GM18499 (cell line): ENCODE results near the gene PITRM1.

ENCODE experiments used
- ATAC-seq: cut with Tn5 transposase; IDR thresholded peaks from one replicate; pipeline ENCODE4 v1.9.1; 2021; ENCODE audit warnings: moderate number of reproducible peaks; ENCODE audit not compliant: insufficient read depth, unreplicated experiment

PITRM1 gene

GRCh38 chr10:3090388-3090787, 82.2 kb downstream of the PITRM1 start:
- no peak for ATAC-seq
